HepG2 (cell line): ENCODE data around the gene SSR2. TPM values are rescaled to one million over a fixed set of nuclear protein-coding genes. Genes with fewer than 3 reads are reported as not detected.

Experiments
- EP300 ChIP-seq, 3 experiments: sonication (generic) in 1 of 3; formaldehyde crosslinking in 1 of 3; IDR thresholded peaks; 2 replicates each; pipeline versions ENCODE4 v1.5.1 to v1.6.1; 2011 to 2020; ENCODE audit warnings: low read depth in 2 of 3, low read length in 2 of 3, borderline replicate concordance in 1 of 3, improper control_type of control experiment in 1 of 3, mild to moderate bottlenecking in 1 of 3, missing genetic modification reagents in 1 of 3, moderate library complexity in 1 of 3
- FOXA1 ChIP-seq, 2 experiments: fragments of 450-650 bp in 1 of 2; sonication (generic) in 1 of 2; formaldehyde crosslinking in 1 of 2; IDR thresholded peaks; 2 replicates each; pipeline versions ENCODE4 v1.4.0 to v1.6.1; 2016 to 2020; ENCODE audit warnings: missing genetic modification reagents in 1 of 2
- HNF4G ChIP-seq, 2 experiments: sonication (generic) in 1 of 2; formaldehyde crosslinking in 1 of 2; IDR thresholded peaks; 2 replicates each; pipeline versions ENCODE4 v1.4.0 to v1.6.1; 2011 to 2020; ENCODE audit warnings: borderline replicate concordance in 2 of 2, low read depth in 2 of 2, mild to moderate bottlenecking in 2 of 2, low read length in 1 of 2, missing genetic modification reagents in 1 of 2, moderate library complexity in 1 of 2
- PAF1 ChIP-seq: IDR thresholded peaks from 2 replicates; pipeline ENCODE4 v1.6.1; 2016; ENCODE audit warnings: missing genetic modification reagents, missing compliant biosample characterization
- SP4 ChIP-seq: sonication (generic); formaldehyde crosslinking; IDR thresholded peaks from 2 replicates; pipeline ENCODE4 v1.8.1; 2023; ENCODE audit warnings: mild to moderate bottlenecking, missing genetic modification reagents
- SPEN ChIP-seq: sonication (generic); formaldehyde crosslinking; IDR thresholded peaks from 2 replicates; pipeline ENCODE4 v1.5.1; 2020; ENCODE audit warnings: low read depth, mild to moderate bottlenecking, missing genetic modification reagents
- TGIF2 ChIP-seq: IDR thresholded peaks from 2 replicates; pipeline ENCODE4 v1.6.1; 2016; ENCODE audit warnings: control low read depth, missing compliant biosample characterization
- ZFP90 ChIP-seq: sonication (generic); formaldehyde crosslinking; IDR thresholded peaks from 2 replicates; pipeline ENCODE4 v1.8.0; 2022; ENCODE audit warnings: missing genetic modification reagents, mild to moderate bottlenecking, inconsistent platforms, borderline replicate concordance
- ZNF7 ChIP-seq: IDR thresholded peaks from 2 replicates; pipeline ENCODE4 v1.6.1; 2016; ENCODE audit warnings: missing biosample characterization, missing genetic modification reagents
- polyA plus RNA-seq, 8 experiments: library from polyadenylated mRNA; depleted of rRNA in 3 of 8; stranded (reverse) in 7 of 8; unstranded in 1 of 8; fragments of >200 nt; fragmentation: Illumina TruSeq in 4 of 8; extraction: Trizol in 4 of 8; gene quantifications; 2 replicates each; pipeline versions ENCODE4 v1.2.1 to v1.2.3, GENCODE V29; 2011 to 2016; ENCODE audit warnings: low read depth in 4 of 8, missing spikeins in 1 of 8, mixed read lengths in 1 of 8; ENCODE audit not compliant: insufficient read depth in 1 of 8
- total RNA-seq, 5 experiments: library from RNA; depleted of rRNA; stranded (reverse); fragments of >200 nt; fragmentation: Illumina TruSeq; extraction: Trizol; gene quantifications; 2 replicates each; pipeline ENCODE4 v1.2.3, GENCODE V29; 2016; ENCODE audit warnings: low read depth in 1 of 5
- TF ChIP-seq, protein P1 (sequence below), 2 experiments: fragments of 450-650 bp in 1 of 2; sonication (generic) in 1 of 2; formaldehyde crosslinking in 1 of 2; IDR thresholded peaks; 2 replicates each; pipeline versions ENCODE4 v1.6.1 to v1.8.0; 2016 to 2022; ENCODE audit warnings: antibody characterized with exemption in 1 of 2, mild to moderate bottlenecking in 1 of 2, missing genetic modification reagents in 1 of 2
- TF ChIP-seq, protein P2 (sequence below), 2 experiments: fragments of 450-650 bp in 1 of 2; sonication (generic) in 1 of 2; formaldehyde crosslinking; IDR thresholded peaks; 2 replicates each; pipeline versions ENCODE4 v1.5.0 to v1.8.0; 2020 to 2022; ENCODE audit warnings: mild to moderate bottlenecking in 1 of 2, missing genetic modification reagents in 1 of 2
- TF ChIP-seq, protein P3 (sequence below): sonication (generic); formaldehyde crosslinking; IDR thresholded peaks from 2 replicates; pipeline ENCODE4 v1.9.0; 2021; ENCODE audit warnings: missing genetic modification reagents, borderline replicate concordance

SSR2 gene
- total and polyA plus RNA-seq, 2 of the 13 experiments (the other 11 are each of a cell fraction or from before 2014, with no cell fraction given), result 284 to 461 TPM

DNA sequence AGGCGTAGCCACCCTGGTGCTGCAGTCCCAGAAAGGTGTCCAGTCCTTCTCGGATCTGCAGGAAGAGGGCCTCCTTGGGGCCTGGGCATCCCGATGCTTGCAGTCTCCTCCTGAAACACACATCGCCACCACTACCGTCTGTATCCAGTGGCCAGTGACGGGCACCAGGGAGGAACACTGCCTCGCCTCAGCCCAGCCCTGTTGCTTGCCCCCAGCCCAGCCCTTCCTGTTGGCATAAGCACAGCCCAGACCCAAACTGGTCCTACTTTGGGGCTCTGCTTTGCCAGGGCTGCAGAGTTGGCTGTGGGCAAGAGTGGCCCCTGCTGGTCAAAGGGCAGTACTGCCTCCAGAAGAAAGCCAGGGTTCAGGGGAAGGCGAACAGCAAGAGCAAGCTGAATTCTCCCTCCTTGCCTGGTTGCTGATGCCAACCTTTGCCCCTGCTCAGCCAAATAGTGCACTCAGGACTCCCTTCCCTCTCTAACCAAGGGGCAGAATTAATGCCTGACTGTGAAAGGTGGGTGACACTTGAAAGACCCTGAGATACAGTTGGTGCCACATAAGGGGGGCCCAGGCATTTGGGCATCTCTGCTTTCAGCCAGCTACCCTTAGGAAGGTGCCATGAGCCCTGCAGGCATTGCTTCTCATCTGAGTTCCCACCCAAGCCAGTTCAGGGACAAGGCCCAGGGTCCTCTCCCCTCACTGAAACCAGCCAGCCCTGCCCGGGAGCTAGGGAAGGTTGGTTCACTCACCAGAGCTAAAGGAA is 31.3 kb downstream of the SSR2 start (continued):
- TF ChIP-seq, protein P1, sequence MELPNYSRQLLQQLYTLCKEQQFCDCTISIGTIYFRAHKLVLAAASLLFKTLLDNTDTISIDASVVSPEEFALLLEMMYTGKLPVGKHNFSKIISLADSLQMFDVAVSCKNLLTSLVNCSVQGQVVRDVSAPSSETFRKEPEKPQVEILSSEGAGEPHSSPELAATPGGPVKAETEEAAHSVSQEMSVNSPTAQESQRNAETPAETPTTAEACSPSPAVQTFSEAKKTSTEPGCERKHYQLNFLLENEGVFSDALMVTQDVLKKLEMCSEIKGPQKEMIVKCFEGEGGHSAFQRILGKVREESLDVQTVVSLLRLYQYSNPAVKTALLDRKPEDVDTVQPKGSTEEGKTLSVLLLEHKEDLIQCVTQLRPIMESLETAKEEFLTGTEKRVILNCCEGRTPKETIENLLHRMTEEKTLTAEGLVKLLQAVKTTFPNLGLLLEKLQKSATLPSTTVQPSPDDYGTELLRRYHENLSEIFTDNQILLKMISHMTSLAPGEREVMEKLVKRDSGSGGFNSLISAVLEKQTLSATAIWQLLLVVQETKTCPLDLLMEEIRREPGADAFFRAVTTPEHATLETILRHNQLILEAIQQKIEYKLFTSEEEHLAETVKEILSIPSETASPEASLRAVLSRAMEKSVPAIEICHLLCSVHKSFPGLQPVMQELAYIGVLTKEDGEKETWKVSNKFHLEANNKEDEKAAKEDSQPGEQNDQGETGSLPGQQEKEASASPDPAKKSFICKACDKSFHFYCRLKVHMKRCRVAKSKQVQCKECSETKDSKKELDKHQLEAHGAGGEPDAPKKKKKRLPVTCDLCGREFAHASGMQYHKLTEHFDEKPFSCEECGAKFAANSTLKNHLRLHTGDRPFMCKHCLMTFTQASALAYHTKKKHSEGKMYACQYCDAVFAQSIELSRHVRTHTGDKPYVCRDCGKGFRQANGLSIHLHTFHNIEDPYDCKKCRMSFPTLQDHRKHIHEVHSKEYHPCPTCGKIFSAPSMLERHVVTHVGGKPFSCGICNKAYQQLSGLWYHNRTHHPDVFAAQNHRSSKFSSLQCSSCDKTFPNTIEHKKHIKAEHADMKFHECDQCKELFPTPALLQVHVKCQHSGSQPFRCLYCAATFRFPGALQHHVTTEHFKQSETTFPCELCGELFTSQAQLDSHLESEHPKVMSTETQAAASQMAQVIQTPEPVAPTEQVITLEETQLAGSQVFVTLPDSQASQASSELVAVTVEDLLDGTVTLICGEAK (IDR thresholded peaks at IDR 0.05), result no peak
- TF ChIP-seq, protein P1 (CRISPR knock-in tag; IDR thresholded peaks at IDR 0.05), result 0 out of 2 replicates have a peak, but pooled peaks have one; percentile 36
- TF ChIP-seq TGIF2 (CRISPR knock-in tag), result 0 out of 2 replicates have a peak, but pooled peaks have one; percentile 50
- TF ChIP-seq EP300 (IDR thresholded peaks at IDR 0.05; ENCODE audit: low read depth in 2 of 2, low read length in 2 of 2), result 0 out of 4 replicates have a peak, but pooled peaks of 1 of the 2 experiments have one; percentile 39
- TF ChIP-seq EP300 (CRISPR knock-in tag; IDR thresholded peaks at IDR 0.05; ENCODE audit: borderline replicate concordance), result no peak
- no peak for TF ChIP-seq ZNF7 (CRISPR knock-in tag)
- no peak for TF ChIP-seq SPEN (CRISPR knock-in tag)
- no peak for TF ChIP-seq HNF4G (IDR thresholded peaks at IDR 0.05; ENCODE audit: borderline replicate concordance, low read depth, low read length)
- TF ChIP-seq HNF4G (CRISPR knock-in tag; IDR thresholded peaks at IDR 0.05; ENCODE audit: borderline replicate concordance, low read depth), result peak; percentile 33; the same call in 1 of the 2 replicates
- no peak for TF ChIP-seq FOXA1 (IDR thresholded peaks at IDR 0.05)
- 0 out of 2 replicates have a peak, but pooled peaks have one; percentile 29 for TF ChIP-seq FOXA1 (CRISPR knock-in tag; IDR thresholded peaks at IDR 0.05)
- no peak for TF ChIP-seq ZFP90 (CRISPR knock-in tag)
- TF ChIP-seq, protein P2, sequence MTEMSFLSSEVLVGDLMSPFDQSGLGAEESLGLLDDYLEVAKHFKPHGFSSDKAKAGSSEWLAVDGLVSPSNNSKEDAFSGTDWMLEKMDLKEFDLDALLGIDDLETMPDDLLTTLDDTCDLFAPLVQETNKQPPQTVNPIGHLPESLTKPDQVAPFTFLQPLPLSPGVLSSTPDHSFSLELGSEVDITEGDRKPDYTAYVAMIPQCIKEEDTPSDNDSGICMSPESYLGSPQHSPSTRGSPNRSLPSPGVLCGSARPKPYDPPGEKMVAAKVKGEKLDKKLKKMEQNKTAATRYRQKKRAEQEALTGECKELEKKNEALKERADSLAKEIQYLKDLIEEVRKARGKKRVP (CRISPR knock-in tag; IDR thresholded peaks at IDR 0.05), result no peak
- no peak for TF ChIP-seq PAF1 (CRISPR knock-in tag)
- TF ChIP-seq, protein P3, sequence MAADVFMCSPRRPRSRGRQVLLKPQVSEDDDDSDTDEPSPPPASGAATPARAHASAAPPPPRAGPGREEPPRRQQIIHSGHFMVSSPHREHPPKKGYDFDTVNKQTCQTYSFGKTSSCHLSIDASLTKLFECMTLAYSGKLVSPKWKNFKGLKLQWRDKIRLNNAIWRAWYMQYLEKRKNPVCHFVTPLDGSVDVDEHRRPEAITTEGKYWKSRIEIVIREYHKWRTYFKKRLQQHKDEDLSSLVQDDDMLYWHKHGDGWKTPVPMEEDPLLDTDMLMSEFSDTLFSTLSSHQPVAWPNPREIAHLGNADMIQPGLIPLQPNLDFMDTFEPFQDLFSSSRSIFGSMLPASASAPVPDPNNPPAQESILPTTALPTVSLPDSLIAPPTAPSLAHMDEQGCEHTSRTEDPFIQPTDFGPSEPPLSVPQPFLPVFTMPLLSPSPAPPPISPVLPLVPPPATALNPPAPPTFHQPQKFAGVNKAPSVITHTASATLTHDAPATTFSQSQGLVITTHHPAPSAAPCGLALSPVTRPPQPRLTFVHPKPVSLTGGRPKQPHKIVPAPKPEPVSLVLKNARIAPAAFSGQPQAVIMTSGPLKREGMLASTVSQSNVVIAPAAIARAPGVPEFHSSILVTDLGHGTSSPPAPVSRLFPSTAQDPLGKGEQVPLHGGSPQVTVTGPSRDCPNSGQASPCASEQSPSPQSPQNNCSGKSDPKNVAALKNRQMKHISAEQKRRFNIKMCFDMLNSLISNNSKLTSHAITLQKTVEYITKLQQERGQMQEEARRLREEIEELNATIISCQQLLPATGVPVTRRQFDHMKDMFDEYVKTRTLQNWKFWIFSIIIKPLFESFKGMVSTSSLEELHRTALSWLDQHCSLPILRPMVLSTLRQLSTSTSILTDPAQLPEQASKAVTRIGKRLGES (CRISPR knock-in tag), result no peak
- peak; percentile 42 for TF ChIP-seq SP4
